ENCODE results near the gene SCN5A.

GRCh38 chr3:38636464-38636863, 13.0 kb downstream of the SCN5A start:
- TF ChIP-seq HNF4G (IDR thresholded peaks at IDR 0.05) = no peak
- TF ChIP-seq, protein P1, sequence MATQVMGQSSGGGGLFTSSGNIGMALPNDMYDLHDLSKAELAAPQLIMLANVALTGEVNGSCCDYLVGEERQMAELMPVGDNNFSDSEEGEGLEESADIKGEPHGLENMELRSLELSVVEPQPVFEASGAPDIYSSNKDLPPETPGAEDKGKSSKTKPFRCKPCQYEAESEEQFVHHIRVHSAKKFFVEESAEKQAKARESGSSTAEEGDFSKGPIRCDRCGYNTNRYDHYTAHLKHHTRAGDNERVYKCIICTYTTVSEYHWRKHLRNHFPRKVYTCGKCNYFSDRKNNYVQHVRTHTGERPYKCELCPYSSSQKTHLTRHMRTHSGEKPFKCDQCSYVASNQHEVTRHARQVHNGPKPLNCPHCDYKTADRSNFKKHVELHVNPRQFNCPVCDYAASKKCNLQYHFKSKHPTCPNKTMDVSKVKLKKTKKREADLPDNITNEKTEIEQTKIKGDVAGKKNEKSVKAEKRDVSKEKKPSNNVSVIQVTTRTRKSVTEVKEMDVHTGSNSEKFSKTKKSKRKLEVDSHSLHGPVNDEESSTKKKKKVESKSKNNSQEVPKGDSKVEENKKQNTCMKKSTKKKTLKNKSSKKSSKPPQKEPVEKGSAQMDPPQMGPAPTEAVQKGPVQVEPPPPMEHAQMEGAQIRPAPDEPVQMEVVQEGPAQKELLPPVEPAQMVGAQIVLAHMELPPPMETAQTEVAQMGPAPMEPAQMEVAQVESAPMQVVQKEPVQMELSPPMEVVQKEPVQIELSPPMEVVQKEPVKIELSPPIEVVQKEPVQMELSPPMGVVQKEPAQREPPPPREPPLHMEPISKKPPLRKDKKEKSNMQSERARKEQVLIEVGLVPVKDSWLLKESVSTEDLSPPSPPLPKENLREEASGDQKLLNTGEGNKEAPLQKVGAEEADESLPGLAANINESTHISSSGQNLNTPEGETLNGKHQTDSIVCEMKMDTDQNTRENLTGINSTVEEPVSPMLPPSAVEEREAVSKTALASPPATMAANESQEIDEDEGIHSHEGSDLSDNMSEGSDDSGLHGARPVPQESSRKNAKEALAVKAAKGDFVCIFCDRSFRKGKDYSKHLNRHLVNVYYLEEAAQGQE (IDR thresholded peaks at IDR 0.05) = no peak
- TF ChIP-seq RXRA (IDR thresholded peaks at IDR 0.05) = no peak
- TF ChIP-seq, protein P2, sequence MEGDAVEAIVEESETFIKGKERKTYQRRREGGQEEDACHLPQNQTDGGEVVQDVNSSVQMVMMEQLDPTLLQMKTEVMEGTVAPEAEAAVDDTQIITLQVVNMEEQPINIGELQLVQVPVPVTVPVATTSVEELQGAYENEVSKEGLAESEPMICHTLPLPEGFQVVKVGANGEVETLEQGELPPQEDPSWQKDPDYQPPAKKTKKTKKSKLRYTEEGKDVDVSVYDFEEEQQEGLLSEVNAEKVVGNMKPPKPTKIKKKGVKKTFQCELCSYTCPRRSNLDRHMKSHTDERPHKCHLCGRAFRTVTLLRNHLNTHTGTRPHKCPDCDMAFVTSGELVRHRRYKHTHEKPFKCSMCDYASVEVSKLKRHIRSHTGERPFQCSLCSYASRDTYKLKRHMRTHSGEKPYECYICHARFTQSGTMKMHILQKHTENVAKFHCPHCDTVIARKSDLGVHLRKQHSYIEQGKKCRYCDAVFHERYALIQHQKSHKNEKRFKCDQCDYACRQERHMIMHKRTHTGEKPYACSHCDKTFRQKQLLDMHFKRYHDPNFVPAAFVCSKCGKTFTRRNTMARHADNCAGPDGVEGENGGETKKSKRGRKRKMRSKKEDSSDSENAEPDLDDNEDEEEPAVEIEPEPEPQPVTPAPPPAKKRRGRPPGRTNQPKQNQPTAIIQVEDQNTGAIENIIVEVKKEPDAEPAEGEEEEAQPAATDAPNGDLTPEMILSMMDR (IDR thresholded peaks at IDR 0.05; ENCODE audit: low read depth, low read length, missing input control) = no peak
- TF ChIP-seq TAF1 (conservative IDR thresholded peaks at IDR 0.05) = no peak
- TF ChIP-seq GABPA (IDR thresholded peaks at IDR 0.05 in 1 of 2, conservative IDR thresholded peaks at IDR 0.05 in 1 of 2) = no peak

Data from liver (tissue), 3 donors.